GM19397 (cell line): Measurements from ENCODE around the gene PDGFD.
A peak's percentile ranks its signal among the peaks of the same experiment; 100 is the strongest.

Experiments used
- ATAC-seq: cut with Tn5 transposase; IDR thresholded peaks from one replicate; pipeline ENCODE4 v1.9.1; 2021; ENCODE audit warnings: mild to moderate bottlenecking, moderate library complexity; ENCODE audit not compliant: unreplicated experiment

PDGFD gene

DNA sequence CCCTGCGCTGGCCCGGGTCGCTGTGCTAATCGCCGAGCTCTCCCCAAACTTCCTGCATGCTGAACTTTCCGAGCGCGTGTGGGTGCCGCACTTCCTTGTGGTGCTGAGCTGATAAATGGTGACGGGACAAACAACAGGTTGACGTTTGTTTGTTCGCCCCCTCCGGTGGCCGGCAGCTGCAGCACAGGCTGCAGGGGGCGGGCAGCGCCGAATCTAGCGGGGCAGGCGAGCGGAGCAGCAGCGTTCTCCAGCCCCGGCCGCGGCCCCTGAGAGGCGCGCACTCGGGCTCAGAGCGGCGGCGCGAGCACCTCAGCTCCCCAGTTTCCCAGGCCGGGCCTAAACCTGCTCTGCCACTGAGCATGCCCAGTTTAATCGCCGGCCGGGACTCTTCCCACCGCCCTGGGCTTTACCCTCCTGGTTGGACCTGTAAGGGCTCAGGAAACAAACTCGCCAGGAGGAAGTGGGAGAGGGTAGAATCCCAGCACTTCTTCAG lies at the start of gene PDGFD:
Gene PDGFD, minus strand, starts transcription at position 120 of the 493 bp plus-strand sequence.
- ATAC-seq: peak; percentile 97

DNA sequence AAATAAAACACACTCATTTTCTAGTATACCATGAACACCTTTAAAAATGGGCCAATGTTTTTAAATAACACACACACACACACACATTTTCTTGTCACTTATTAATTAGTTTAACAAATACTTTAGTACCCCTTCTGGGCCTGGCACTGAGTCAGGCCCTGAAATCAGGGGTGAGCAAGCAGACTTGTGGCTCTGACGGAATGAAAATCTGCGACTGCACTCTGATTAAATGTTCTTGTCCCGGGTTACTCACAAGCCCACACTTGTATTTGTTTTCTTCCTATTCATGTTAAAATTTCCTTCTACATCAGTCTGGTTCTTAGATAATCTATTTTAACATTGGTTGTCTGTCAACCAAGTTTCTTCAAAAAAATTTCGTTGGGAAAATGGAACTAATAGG lies 43.0 kb upstream of the PDGFD start:
- ATAC-seq: no peak

DNA sequence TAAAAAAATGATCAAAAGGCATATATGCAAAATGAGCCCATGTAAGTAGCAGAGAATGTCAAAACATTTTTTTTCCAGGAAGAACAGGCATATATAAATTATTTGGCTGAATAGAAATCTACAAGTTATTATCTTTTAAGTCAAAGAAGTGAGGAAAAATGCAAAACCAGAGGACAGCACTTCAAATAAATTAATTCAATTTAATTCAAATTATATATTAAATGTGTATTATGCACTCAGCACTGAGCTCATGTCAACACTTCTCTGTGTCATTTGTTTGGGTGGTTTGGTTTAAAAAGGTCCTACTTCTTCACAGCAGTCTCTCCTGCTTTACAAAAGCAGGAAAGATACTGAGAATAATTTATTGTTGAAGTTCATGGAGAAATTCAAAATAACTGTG lies 41.9 kb upstream of the PDGFD start:
- no peak for ATAC-seq

DNA sequence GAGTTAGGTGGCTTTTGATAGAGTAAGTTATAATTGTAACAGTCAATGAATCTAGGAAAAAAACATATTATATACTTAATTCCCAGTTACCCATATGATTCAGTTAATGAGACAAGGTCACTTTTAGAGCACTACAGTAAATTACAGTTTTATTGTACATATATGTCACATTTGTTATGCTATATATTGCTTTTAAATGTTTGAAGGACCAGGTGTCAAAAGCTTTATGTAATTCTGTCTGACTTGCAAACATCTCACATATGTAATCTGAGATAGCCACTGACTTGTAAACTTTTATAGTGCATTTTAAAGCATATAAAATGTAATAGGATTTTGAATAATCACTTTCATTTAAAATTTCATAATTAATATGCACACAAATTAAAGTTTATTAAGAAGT lies 36.7 kb upstream of the PDGFD start:
- ATAC-seq: no peak

DNA sequence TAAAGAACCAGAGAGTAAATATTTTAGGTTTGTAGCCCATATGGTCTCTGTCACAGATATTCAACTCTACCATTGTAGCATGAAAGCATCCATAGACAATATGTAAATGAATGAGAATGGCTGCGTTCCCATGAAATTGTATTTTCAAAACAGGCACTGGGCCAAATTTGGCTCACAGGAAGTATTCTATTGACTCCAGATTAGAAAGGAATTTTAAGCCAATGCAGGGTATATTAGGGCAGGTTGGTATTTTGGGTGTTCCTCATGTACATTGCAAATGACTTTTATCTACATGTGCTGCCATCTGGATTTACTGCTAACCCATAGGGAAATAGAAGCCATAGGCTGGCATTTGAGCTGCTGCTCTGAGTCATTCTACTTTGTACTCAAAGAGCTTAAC lies 35.1 kb upstream of the PDGFD start:
- ATAC-seq: no peak

DNA sequence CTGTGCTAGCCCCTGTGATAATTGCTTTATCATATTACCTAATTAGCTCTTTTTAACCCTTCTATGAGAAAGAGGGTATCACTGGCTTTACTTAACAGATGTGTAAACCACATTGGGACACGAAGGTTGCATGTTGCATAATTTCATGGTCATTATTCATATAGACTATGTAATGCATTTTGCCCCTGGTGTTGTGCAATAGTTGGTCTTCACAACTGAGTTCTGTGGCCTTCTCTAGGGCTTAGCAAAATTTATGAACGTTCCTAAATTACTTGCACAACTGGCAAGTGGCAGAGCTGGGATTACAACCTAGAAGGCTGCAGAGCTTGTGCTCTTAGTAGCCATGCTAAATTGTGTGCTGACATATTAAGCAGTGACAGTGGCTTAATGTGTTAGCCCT lies 34.6 kb upstream of the PDGFD start:
- no peak for ATAC-seq

DNA sequence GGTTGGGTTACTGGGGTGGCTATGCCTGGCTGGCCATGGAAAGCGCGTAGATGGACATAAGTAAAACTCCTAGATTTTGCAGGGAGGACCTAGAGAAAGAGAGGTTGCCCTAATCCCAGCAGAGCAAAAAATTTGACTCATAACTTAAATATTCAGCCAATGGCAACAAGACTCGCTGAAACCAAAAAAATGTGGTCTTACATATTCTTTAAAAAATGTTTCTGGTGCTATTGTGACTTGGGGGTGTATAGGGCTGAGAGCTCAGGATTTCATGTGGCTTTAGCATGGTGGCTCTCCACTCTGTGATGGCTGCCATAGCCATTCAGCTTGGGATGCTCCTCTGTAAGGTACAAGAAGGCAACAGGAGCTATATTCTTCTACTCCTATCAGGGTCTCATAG lies 27.2 kb upstream of the PDGFD start:
- ATAC-seq: no peak

DNA sequence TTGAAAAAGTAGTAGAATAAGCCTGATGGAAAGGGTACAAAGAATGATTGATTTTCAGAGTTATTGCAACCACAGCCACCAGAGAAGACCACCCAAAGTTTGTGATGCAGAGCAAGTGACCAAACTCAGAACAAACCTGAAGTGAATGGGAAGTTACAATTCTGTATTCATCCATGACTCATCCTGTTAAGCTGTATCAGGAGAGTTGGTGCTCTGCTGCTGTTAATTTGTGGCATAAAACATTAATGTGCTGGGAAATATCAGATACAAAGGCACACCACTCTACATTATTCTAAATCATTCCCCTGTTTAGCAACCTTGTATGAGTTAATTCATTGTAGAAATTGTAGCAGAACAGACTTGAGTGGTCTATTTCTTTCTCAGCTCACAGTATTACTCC lies 19.6 kb upstream of the PDGFD start:
- ATAC-seq: no peak

DNA sequence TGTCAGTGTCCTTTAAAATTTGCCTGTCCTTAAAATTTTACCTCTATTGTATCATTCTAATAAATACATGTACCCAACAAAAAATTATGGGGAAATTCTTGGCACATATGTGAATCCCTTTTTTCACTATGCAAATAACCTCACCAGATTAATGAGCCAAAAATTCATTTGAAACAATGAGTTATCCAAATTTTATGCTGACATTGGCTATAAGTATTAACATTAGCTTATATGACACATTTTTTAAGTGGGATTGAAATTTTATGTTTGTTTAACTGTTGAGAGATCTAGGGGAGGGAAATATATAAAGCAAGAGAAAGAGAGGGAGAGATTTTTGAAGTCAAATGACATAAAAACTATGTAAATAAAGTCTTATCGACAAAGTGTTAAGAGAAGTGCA lies 11.8 kb upstream of the PDGFD start:
- ATAC-seq: no peak

DNA sequence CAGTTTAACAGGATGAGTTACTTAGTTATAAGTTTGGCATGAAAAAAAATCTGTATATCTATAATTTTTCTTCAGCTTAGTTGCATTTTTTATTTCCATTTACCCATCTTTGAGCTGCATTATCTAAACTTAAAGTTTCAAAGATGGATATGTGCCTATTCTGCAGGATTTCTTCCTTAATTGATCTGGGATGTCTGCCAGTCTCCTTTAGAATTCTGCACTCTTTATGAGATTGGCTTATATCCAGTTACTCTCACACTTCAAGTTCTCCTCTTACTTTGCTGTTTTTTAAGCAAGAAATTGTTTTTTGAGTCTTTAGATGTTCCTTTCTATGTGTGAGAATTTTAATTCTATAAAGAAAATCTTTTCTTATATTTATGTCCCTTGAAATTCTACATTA lies 5.1 kb upstream of the PDGFD start:
- no peak for ATAC-seq

DNA sequence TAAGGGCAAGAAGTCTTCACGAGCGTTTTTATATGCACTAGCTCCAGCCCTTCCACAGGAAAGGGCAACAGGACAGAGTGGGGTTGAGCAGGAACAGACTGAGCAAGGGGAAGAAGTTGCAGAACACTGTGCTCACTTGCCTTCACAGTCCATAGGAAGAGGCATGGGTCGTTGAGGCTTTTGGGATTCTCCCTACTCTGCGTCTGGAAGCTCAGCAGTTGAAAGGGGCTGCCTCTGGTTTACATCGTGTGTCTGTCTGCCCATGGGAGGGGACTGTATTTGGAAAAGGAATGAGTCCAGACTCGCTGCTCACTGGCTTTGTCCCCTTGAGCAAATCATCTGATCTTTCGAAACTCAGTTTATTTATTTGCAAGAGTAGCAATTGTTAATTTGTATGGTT lies 1.1 kb upstream of the PDGFD start:
- no peak for ATAC-seq

DNA sequence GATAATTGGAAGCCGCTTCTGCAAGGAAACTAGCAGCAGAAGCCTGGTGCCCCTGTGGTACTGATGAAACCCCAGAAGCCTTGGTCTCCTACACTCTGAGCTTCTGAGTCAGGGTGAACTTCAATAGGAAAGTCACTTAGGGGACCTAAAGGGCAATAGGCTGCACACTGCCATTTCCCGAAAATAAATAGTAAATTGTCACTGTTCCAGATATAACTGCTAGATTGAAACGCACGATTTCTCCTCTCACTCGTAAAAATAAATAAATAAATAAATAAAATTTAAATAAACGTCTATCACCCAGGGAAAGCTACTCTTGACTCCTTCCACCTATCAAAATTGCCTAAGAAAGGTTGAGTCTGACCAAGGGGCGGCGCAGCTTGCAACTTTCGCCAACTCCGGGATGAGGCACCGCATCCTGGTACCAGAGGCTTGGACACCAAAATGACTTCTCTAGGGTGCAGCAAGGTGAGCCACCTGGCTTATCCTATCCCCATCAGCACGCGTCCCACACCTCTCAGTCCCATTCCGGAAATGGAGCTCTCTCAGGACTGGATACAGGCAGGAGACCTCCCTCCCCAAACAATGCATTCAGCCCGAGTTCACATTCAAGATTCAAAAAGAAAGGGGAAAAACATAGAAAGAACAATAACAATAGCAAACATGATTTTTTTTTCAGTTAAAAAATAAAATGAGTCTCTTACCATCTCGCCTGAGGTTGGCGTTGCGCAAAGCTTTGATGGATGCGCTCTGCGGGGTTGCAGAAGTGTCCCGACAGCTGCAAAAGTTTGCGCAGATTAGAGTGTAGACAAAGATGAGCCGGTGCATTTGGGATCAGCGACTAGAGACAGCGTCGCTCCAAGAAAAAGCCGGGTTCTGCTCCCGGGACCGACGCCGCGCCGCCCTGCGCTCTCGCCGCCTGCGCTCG lies 583 bp downstream of the PDGFD start:
- peak; percentile 23 for ATAC-seq

DNA sequence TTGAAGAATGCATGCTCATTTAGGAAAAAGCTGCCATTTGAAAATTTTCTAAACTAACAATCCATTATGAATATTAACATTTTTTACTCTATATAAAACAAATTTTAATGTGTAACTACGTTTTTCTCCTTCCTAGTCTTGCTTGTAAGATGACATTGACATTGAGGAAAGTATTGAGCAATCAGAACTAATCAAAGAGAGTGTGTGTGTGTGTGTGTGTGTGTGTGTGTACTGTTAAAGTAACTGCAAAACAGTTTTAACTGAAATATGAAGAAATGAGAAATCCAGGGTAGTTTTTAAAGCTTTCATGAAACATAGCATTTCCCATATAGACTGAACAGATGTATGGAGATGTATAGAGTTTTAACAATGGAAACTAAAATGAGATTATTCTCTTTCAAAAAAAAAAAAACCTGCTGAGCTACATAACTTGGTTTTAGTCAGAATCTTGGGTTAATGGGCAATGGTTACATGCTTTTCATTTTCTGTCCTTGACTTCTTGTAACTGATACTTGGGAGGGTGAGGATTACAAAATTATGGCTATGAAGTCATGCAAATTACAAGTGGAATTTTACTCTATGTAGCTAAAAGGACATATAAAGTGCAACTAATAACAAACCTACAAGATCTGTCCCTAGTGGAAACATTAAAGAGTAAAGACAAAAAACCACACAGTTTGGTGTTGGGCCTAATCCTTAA lies 2.0 kb downstream of the PDGFD start:
- no peak for ATAC-seq

DNA sequence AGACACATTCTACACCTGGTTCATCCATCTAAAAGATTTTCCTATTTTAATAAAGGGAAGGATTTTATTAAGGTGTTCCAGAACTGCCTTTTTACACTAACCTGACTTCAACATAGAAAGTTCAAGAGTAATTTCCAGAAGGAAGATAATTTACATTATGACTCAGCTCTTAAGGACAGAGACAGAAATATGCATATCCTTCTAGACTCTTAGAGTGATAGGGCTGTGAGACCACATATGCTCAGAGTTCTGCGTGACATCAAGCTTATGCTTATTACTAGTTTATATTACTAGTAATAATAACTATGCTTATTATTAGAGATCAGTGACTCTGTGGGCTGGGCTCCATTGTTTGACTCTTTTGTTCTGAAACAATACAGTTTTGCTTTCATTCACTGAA lies 4.6 kb downstream of the PDGFD start:
- no peak for ATAC-seq

DNA sequence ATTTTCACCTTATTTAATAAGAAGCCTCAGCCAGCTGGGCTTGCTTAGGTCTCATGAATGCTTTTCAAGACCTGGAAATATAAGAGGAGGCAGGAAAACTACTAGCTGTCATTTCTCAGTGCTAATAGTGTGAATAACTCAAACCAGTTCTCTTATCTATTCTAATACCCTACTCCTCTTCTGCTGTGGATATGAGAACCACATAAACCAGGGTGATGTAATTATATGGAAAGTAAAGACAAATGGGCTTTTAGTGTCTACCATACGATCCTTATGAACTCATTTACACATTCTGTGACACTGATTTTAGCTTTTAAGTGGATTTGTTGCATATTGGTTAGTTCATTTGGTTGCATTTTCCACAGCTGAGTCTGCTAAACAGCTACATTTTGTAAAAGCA lies 8.6 kb downstream of the PDGFD start:
- no peak for ATAC-seq

DNA sequence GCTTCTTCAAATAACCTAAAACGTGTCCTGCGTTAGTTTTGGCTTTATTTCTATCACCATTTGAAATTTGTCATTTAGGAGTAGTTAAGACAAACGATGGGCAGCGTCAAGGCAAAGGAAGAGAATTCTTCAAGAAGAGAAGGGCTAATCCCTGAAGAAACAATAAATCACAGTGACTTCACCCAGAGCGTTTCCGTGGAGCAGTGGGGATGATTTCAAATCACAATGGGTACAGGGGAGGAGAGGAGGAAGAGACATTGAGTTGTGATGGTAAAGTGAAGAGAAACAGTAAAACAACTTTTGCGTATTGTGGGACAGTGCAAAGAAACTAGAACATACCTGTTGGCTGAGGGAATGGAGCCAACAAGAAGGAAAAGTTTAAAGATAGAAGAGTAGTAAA lies 9.7 kb downstream of the PDGFD start:
- ATAC-seq: no peak

DNA sequence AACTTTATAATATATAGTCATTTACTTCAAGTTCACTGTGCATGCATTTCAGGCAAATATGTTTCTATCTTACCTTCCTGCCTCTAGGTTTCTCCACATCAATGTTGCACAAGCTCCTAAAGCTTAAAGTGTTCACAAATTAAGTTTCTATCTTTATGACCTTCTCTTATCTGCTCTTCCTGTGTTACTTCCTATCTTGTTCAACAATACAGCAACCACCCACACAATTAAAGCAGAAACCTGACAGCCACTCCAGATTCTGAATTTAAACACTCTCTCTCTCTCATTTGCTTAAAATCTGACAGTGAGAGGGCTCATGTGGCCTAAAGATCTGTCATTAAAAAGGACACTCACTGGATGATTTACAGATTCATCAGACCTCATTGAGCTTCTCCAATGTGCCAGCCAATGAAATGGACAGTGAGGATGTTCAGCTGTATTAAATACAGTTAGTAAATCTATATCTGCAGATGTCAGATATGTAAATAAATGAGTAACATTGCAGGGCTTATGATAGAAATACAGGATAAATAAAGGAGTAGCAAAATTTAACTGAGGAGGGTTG lies 10.9 kb downstream of the PDGFD start:
- ATAC-seq: no peak

DNA sequence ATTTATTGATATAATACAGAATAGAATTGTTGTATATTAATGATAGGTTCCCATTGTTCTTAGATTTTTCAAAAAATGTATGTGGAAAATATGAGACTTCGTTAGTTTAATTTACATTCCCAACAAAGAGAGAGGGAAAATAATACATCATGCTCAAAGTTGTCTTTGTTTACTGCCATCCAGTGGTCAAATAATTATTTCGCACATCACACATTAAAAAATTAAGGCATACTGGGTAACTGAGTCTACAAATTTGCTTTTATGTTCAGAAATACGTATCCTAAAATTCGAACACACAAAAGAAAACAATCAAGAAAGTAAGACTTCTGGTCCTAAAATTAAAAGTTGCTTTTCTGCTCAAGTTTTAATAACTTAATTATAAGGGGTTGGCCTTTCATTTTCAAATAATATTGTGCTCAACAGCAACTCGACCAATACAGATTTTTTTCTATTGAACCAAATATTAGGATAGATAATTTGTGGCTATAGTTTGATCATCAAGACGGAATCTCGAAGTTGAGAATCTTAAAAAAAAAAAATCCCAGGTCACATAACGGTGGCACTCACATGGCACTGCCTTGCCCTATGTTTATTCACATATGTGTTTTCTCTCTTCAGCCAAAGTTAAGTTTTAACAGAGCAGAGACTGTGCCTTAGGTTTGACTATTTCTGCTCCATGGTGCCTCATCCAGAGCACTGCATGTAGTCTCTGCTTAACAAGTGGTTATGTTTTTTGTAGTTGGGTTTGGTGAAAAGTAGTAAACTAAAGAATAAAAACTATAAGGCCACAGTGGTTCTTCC lies 12.3 kb downstream of the PDGFD start:
- no peak for ATAC-seq

DNA sequence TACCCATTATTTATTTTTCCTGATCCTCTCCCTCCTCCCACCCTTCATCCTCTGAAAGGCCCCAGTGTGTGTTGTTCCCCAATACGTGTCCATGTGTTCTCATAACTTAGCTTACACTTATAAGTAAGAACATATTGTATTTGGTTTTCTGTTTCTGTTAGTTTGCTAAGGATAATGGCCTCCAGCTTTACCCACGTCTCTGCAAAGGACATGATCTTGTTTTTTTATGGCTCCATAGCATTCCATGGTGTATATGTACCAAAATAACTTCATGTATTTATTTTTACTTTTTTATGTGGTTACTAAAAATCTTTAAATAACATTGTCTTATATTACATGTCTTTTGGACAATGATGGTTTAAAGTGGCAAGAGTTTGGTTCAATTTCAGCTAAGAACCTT lies 15.2 kb downstream of the PDGFD start:
- no peak for ATAC-seq

DNA sequence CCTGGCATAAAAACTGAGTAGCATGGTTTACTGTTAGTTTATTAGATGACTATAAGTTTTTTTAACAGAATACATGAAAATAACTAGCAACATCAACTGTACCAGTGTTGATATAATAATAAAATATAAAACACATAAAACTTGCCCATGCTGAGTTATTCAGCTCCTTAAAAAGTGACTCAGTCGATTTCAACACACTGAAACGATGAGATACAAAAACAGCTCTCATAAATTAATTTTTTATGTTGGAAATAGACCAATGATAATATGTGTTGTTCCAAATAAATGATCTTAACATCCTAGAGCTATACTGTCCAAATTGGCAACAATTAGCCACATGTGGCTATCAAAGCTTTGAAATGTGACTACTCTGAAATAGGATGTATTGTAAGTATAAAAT lies 15.9 kb downstream of the PDGFD start:
- ATAC-seq: no peak

DNA sequence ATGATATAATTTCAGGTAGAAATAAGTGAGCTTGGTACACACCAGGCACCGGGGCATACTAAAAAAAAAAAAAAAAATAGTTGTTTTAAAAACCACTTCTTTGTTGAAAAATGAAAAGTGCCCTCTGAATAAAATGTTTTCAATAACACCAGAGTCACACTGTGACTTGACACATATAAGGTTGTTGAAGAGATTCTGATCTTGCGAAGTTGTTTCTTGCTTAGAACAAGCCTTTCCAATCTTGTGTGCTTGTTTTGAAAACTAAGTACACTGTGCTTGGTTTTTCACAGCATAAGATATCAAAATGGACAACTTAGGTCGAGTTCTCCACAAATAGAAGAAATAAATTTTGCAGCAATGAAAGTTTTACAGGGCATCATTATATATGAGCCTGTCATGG lies 17.0 kb downstream of the PDGFD start:
- no peak for ATAC-seq
